ENCODE results near the gene HSPB1. TPM values are rescaled to one million over a fixed set of nuclear protein-coding genes. Genes with fewer than 3 reads are reported as not detected.

The HSPB1 gene
- polyA plus RNA-seq, 1 experiment, result 966 TPM

DNA sequence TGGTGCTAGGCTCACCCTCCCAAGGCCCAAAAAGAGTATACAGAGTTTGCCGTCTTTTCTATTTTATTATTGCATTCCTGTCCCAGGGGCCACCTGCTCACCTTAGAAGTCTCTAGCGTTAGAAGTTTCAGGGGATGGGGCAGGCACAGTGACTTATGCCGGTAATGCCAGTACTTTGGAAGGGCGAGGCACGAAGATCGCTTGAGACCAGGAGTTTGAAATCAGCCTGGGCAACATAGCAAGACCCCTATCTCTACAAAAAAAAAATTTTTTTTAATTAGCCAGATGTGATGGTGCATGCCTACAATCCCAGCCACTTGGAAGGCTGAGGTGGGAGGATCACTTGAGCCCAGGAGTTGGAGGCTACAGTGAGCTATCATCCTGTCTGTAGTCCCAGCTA, 30.3 kb upstream of the HSPB1 start:
- Histone ChIP-seq H3K36me3 (ENCODE audit: control insufficient read depth, insufficient read depth, low read length) (no peaks in the 10 kb centered on the region), H3K27me3 (ENCODE audit: control insufficient read depth, insufficient read depth, low read length) (peaks cover 40% of the 10 kb centered on the region), H3K4me3 (ENCODE audit: low read depth, low read length) (no peak overlapping the region)
- ChIA-PET CTCF (interaction anchor here (1.6 to 2.4 kb wide), 2 partner anchors 9 to 42 kb away, joined by 6 to 7 read pairs; no protein-coding TSS in a partner anchor), POLR2A (no interaction called here)
- TF ChIP-seq, protein P1, sequence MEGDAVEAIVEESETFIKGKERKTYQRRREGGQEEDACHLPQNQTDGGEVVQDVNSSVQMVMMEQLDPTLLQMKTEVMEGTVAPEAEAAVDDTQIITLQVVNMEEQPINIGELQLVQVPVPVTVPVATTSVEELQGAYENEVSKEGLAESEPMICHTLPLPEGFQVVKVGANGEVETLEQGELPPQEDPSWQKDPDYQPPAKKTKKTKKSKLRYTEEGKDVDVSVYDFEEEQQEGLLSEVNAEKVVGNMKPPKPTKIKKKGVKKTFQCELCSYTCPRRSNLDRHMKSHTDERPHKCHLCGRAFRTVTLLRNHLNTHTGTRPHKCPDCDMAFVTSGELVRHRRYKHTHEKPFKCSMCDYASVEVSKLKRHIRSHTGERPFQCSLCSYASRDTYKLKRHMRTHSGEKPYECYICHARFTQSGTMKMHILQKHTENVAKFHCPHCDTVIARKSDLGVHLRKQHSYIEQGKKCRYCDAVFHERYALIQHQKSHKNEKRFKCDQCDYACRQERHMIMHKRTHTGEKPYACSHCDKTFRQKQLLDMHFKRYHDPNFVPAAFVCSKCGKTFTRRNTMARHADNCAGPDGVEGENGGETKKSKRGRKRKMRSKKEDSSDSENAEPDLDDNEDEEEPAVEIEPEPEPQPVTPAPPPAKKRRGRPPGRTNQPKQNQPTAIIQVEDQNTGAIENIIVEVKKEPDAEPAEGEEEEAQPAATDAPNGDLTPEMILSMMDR (IDR thresholded peaks at IDR 0.05; ENCODE audit: insufficient read depth, low read depth, low read length), result no peak
- DNase-seq (ENCODE audit: low read depth), result no peak

DNA sequence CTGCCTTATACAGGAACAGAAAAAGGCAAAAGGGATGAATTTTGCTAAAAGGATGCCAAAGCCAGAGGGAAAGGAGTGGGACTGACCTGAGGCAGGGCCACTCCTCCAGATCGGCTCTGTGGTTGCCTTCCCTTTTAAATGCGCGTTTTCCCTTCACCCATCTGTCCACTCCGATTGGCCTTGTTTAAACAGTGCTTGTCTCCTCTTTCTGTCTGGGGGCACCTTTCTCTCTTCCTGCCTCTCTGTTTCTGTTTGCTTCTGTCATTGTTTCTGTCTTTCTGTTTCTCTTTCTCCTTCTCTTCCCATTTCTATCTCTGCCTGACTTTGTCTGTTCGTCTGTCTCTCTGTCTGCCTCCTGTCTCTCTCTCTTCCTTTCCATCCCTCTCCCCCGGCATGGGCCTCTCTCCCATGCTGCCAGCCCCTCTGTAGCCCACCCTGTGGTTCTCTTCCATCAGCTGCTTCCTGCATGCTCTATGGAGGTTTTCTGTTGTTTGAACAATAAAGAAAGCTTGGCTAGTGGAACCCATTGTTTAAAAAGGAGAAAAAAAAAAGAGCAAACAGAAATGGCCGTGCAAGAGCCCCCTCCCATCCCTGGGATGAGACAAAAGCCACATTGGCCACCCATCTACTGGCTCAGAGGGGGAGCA, 29.5 kb upstream of the HSPB1 start:
- ChIA-PET CTCF (interaction anchor here (1.0 to 2.4 kb wide), 3 partner anchors 10 to 95 kb away, joined by 4 to 7 read pairs (median 4); no protein-coding TSS in a partner anchor), POLR2A (no interaction called here)
- DNase-seq (ENCODE audit: low read depth), result no peak
- TF ChIP-seq, protein P1 (IDR thresholded peaks at IDR 0.05; ENCODE audit: insufficient read depth, low read depth, low read length), result no peak
- H3K36me3 ChIP-seq (ENCODE audit: control insufficient read depth, insufficient read depth, low read length), result no peaks in the 10 kb centered on the region
- no peak overlapping the region for H3K4me3 ChIP-seq (ENCODE audit: low read depth, low read length)
- H3K27me3 ChIP-seq (ENCODE audit: control insufficient read depth, insufficient read depth, low read length), result peaks cover 39% of the 10 kb centered on the region

DNA sequence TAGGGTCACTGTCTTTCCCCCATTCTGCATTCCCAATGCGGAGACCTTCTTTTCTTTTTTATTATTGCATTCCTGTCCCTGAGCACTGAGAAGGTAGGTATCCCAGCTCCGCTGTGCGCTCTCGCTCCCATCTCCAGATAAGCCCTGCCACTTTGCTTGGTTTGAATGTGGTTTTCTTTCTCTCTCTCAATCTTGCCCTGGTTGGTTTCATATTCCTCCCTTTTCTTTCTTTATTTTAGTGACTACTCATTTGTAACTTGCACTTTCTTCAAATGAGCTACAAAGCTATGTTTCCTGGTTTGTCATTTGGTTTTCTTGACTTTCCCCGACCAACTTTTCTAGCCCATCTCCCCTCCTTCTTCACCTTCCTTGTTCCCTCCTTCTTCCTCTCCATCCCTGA, 29.0 kb upstream of the HSPB1 start:
- no peak for DNase-seq (ENCODE audit: low read depth)
- POLR2A ChIA-PET, result no interaction called here
- no peaks in the 10 kb centered on the region for H3K36me3 ChIP-seq (ENCODE audit: control insufficient read depth, insufficient read depth, low read length)
- TF ChIP-seq, protein P1 (IDR thresholded peaks at IDR 0.05; ENCODE audit: insufficient read depth, low read depth, low read length), result no peak
- H3K27me3 ChIP-seq (ENCODE audit: control insufficient read depth, insufficient read depth, low read length), result peaks cover 36% of the 10 kb centered on the region
- CTCF ChIA-PET, result interaction anchor here (1.0 to 3.4 kb wide), 4 partner anchors 10 to 95 kb away, joined by 4 to 17 read pairs (median 4); no protein-coding TSS in a partner anchor
- H3K4me3 ChIP-seq (ENCODE audit: low read depth, low read length), result no peak overlapping the region

DNA sequence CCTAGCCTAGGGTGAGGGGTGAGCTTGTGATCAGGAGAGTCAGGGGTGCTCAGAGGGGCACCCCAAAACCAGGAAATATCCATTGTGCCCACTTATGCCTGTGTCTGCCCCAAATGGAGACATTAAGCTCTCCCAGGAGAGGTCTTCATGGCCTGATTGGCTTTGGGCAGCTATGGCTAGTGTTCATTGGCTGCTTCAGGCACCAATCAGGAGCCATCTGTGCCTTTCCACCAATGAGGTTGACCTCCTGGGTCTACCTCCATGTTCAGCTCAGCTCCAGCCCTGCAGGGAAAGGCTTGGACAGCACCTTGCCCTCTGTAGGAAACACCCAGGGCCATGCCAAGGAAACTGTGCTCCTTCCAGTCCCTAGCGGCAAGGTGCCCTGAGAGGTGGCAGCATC, 23.9 kb upstream of the HSPB1 start:
- no peak overlapping the region for H3K4me3 ChIP-seq (ENCODE audit: low read depth, low read length)
- ChIA-PET POLR2A (no interaction called here), CTCF (interaction anchor here (0.6 to 2.7 kb wide), 3 partner anchors 16 to 36 kb away, joined by 4 to 10 read pairs (median 6); no protein-coding TSS in a partner anchor)
- no peaks in the 10 kb centered on the region for H3K36me3 ChIP-seq (ENCODE audit: control insufficient read depth, insufficient read depth, low read length)
- H3K27me3 ChIP-seq (ENCODE audit: control insufficient read depth, insufficient read depth, low read length), result peaks cover 37% of the 10 kb centered on the region
- TF ChIP-seq, protein P1 (IDR thresholded peaks at IDR 0.05; ENCODE audit: insufficient read depth, low read depth, low read length), result no peak
- DNase-seq (ENCODE audit: low read depth), result no peak

DNA sequence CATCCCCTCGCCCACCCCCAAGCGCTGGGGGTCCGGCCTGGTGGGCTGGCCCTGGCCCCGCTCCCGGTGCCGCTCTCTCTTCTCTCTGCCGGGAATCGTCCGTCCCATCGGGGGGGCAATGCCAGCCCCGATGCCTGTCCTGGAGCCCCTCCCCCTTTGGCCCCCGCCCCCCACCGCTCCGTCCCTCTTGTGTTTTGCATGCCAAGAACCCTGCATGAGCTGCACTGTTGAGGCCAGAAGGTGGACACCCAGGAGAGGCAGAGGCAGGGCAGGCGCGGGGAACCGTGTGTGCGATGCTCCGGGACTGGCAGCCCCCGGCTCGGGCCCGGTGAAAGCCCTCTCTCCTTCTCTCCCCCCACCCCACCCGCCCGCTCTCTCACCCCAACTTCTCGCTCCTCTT, 22.1 kb upstream of the HSPB1 start:
- TF ChIP-seq, protein P1 (IDR thresholded peaks at IDR 0.05; ENCODE audit: insufficient read depth, low read depth, low read length), result no peak
- Histone ChIP-seq H3K4me3 (ENCODE audit: low read depth, low read length) (no peak overlapping the region), H3K36me3 (ENCODE audit: control insufficient read depth, insufficient read depth, low read length) (no peaks in the 10 kb centered on the region), H3K27me3 (ENCODE audit: control insufficient read depth, insufficient read depth, low read length) (peaks cover 35% of the 10 kb centered on the region)
- ChIA-PET CTCF (no interaction called here), POLR2A (no interaction called here)
- no peak for DNase-seq (ENCODE audit: low read depth)

All from BJ (cell line).